Measurements from ENCODE around the gene C3.

C3 gene

DNA sequence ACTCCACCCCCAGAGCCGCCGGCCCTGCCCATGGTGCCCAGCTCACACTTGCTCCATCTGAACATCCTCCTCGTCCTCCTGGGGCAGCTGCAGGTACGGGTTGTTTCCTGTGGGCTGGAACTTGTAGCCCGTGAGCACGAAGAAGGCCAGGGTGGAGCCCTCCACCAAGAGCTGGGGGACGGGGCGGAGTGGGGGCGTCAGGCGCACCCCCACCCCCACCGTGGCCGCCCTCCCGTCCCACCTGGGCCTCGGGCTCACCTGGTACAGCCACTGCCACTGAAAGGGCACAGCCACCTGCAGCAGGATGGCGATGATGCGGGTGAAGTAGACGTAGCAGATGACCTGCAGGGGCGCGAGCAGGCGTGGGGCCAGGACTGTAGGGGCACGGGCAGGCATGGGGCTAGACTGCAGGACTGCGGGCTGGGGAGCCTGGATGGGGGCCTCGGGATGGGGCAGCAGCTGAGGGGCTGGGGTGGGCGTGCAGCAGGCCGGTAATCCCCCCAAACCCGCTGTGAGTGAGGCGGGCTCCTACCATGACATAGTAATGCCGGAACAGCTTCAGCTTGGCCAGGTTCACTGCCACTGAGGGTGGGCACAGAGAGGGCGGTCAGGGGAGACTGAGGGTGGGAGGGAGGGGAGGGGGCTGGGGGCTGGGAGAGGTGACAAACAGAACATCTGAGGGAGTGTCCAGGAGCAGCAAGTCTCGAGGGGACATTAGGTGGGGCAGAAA lies 10.7 kb upstream of the C3 start:
- Histone ChIP-seq H3K4me3 (ENCODE audit: insufficient read depth, low read depth, low read length) (no peak overlapping the region), H3K36me3 (ENCODE audit: control insufficient read depth, insufficient read depth, low read length) (peaks cover 3% of the 10 kb centered on the region)
- WGBS, 2 experiments, result 92 to 96% methylated on average over 30 of the region's 30 CpGs

DNA sequence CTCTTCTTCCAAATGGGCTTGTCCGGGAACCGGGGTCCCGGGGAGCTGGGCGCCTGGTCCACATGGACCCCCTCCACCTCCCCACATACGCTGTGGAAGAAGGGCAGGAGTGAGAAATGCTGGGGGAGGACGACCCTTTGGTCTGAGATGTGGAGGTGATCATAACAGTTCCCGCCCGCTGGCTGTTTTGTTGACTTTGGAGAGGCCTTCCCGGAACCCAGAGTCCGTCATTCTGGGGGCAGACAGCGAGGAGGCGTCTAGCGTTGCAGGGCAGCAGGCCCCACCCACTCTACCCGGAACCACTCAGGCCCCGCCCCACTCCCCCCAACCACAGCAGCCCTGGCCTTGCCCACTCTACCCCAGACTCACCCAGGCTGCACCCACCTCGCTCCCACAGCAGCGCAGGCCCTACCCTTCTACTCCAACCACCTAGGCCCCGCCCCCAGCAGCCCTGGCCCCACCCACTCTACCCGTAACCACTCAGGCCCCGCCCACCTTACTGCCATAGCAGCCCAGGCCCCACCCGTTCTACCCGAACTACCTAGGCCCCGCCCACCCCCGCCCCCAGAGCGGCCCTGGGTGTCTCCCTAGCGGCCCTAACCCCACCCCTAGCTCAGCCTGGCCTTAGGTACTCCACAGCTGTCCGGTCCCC lies 9.8 kb upstream of the C3 start:
- Histone ChIP-seq H3K4me1 (ENCODE audit: control insufficient read depth, insufficient read depth, low read length) (peaks cover 2% of the 10 kb centered on the region), H3K9me3 (ENCODE audit: control insufficient read depth, low read length) (no peaks in the 10 kb centered on the region), H3K27ac (ENCODE audit: insufficient read depth, low read depth, low read length, poor library complexity, severe bottlenecking) (no peak overlapping the region), H3K4me3 (ENCODE audit: insufficient read depth, low read depth, low read length) (no peak overlapping the region), H3K27me3 (ENCODE audit: control insufficient read depth, insufficient read depth, low read length, poor library complexity, severe bottlenecking) (no peaks in the 10 kb centered on the region), H3K36me3 (ENCODE audit: control insufficient read depth, insufficient read depth, low read length) (peaks cover 3% of the 10 kb centered on the region)
- WGBS, 2 experiments, result 80 to 85% methylated on average over 22 to 25 of the region's 27 CpGs

More for the DNA sequence above, 10.7 kb upstream of the C3 start:
- Histone ChIP-seq H3K9me3 (ENCODE audit: control insufficient read depth, low read length) (no peaks in the 10 kb centered on the region), H3K27ac (ENCODE audit: insufficient read depth, low read depth, low read length, poor library complexity, severe bottlenecking) (no peak overlapping the region), H3K27me3 (ENCODE audit: control insufficient read depth, insufficient read depth, low read length, poor library complexity, severe bottlenecking) (no peaks in the 10 kb centered on the region), H3K4me1 (ENCODE audit: control insufficient read depth, insufficient read depth, low read length) (peaks cover 10% of the 10 kb centered on the region)

DNA sequence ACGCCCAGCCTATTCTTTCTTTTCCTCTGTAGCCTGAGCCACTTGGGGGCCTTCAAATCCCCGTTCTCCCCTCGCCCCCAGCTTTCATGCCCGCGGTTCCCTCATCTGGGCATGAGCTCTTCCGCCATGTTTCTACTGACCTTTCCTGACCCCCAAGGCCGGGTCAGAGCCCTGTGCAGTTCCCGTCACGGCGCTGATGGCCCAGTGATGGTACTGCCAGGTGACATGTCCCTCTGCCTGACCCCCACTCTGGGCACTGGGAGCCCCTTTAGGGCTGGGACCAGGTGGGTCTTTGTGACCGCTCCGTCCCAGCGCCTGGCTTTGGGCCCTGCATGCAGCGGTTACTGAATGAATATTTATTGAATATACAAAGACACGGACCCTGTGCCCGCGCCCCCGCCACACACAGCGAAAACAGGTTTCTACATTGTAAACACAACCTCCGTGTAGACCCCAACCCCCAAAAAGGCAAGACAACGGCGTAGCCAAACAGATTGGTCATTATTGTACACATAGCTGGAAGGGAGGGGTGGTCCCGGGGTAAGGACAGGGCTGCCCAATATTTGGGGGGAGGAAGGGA lies 9.2 kb upstream of the C3 start:
- Histone ChIP-seq H3K4me1 (ENCODE audit: control insufficient read depth, insufficient read depth, low read length) (no peaks in the 10 kb centered on the region), H3K4me3 (ENCODE audit: insufficient read depth, low read depth, low read length) (no peak overlapping the region), H3K9me3 (ENCODE audit: control insufficient read depth, low read length) (no peaks in the 10 kb centered on the region), H3K27ac (ENCODE audit: insufficient read depth, low read depth, low read length, poor library complexity, severe bottlenecking) (no peak overlapping the region), H3K36me3 (ENCODE audit: control insufficient read depth, insufficient read depth, low read length) (peaks cover 3% of the 10 kb centered on the region), H3K27me3 (ENCODE audit: control insufficient read depth, insufficient read depth, low read length, poor library complexity, severe bottlenecking) (no peaks in the 10 kb centered on the region)
- 95 to 96% methylated on average over 23 of the region's 23 CpGs for WGBS, 2 experiments

GRCh38 chr19:6728346-6728745 lies 7.9 kb upstream of the C3 start:
- 82 to 83% methylated on average over 8 of the region's 8 CpGs for WGBS, 2 experiments
- Histone ChIP-seq H3K9me3 (ENCODE audit: control insufficient read depth, low read length) (no peaks in the 10 kb centered on the region), H3K4me3 (ENCODE audit: insufficient read depth, low read depth, low read length) (no peak overlapping the region), H3K27ac (ENCODE audit: insufficient read depth, low read depth, low read length, poor library complexity, severe bottlenecking) (no peak overlapping the region), H3K4me1 (ENCODE audit: control insufficient read depth, insufficient read depth, low read length) (no peaks in the 10 kb centered on the region), H3K27me3 (ENCODE audit: control insufficient read depth, insufficient read depth, low read length, poor library complexity, severe bottlenecking) (no peaks in the 10 kb centered on the region), H3K36me3 (ENCODE audit: control insufficient read depth, insufficient read depth, low read length) (peaks cover 3% of the 10 kb centered on the region)

- H3K36me3 ChIP-seq (ENCODE audit: control insufficient read depth, insufficient read depth, low read length), result no peaks in the 10 kb centered on the region
- no peak overlapping the region for H3K4me3 ChIP-seq (ENCODE audit: insufficient read depth, low read depth, low read length)
- no peak overlapping the region for H3K27ac ChIP-seq (ENCODE audit: insufficient read depth, low read depth, low read length, poor library complexity, severe bottlenecking)
- 88 to 89% methylated on average over 16 of the region's 16 CpGs for WGBS, 2 experiments
- H3K4me1 ChIP-seq (ENCODE audit: control insufficient read depth, insufficient read depth, low read length), result no peaks in the 10 kb centered on the region
- no peaks in the 10 kb centered on the region for H3K27me3 ChIP-seq (ENCODE audit: control insufficient read depth, insufficient read depth, low read length, poor library complexity, severe bottlenecking)
- no peaks in the 10 kb centered on the region for H3K9me3 ChIP-seq (ENCODE audit: control insufficient read depth, low read length)
Observed at GRCh38 chr19:6725513-6726231, 5.2 kb upstream of the C3 start.

DNA sequence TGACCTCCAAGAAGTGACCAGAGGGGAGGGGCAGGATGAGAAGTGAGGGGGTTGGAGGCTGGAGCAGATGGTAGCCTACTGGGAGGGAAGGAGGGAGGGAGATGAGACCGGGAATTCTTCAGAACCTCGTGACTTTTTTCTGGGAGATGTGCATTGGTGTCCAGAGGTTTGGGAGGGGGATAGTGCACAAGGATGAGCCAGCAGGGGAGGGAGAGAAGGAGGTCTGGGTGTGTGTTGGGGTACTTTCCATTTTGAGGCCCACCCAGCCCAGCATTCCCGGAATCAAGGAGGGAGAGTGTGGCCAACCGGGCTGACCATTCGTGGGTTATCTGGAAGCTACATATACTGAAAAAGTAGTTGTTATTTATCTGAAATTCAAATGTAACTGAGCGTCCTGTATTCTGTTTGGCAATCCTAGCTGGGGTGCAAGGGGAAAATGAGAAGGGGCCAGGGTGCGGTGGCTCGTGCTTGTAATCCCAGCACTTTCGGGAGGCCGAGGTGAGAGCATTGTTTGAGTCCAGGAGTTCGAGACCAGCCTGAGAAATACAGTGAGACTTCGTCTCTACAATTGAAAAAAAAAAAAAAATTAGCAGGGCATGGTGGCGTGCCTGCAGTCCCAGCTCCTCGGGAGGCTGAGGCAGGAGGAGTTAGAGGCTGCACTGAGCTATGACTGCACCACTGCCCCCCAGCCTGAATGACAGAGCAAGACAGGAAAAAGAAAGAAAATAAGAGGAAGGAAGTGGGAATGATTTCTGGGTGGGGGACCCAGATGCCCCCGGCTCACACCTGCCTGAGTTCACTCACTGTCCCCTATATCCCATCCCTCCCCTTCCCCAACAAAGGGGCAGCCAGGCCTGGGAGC lies 4.4 kb upstream of the C3 start:
- Histone ChIP-seq H3K4me3 (ENCODE audit: insufficient read depth, low read depth, low read length) (no peak overlapping the region), H3K4me1 (ENCODE audit: control insufficient read depth, insufficient read depth, low read length) (no peaks in the 10 kb centered on the region), H3K36me3 (ENCODE audit: control insufficient read depth, insufficient read depth, low read length) (no peaks in the 10 kb centered on the region), H3K27ac (ENCODE audit: insufficient read depth, low read depth, low read length, poor library complexity, severe bottlenecking) (no peak overlapping the region), H3K9me3 (ENCODE audit: control insufficient read depth, low read length) (no peaks in the 10 kb centered on the region), H3K27me3 (ENCODE audit: control insufficient read depth, insufficient read depth, low read length, poor library complexity, severe bottlenecking) (no peaks in the 10 kb centered on the region)
- WGBS, 2 experiments, result 85 to 88% methylated on average over 15 of the region's 15 CpGs

- H3K9me3 ChIP-seq (ENCODE audit: control insufficient read depth, low read length), result no peaks in the 10 kb centered on the region
- no peak overlapping the region for H3K4me3 ChIP-seq (ENCODE audit: insufficient read depth, low read depth, low read length)
- no peaks in the 10 kb centered on the region for H3K27me3 ChIP-seq (ENCODE audit: control insufficient read depth, insufficient read depth, low read length, poor library complexity, severe bottlenecking)
- no peak overlapping the region for H3K27ac ChIP-seq (ENCODE audit: insufficient read depth, low read depth, low read length, poor library complexity, severe bottlenecking)
- H3K36me3 ChIP-seq (ENCODE audit: control insufficient read depth, insufficient read depth, low read length), result no peaks in the 10 kb centered on the region
- H3K4me1 ChIP-seq (ENCODE audit: control insufficient read depth, insufficient read depth, low read length), result no peaks in the 10 kb centered on the region
- WGBS, 2 experiments, result 84 to 89% methylated on average over 5 of the region's 5 CpGs
Observed at GRCh38 chr19:6723738-6724137, 3.3 kb upstream of the C3 start.

DNA sequence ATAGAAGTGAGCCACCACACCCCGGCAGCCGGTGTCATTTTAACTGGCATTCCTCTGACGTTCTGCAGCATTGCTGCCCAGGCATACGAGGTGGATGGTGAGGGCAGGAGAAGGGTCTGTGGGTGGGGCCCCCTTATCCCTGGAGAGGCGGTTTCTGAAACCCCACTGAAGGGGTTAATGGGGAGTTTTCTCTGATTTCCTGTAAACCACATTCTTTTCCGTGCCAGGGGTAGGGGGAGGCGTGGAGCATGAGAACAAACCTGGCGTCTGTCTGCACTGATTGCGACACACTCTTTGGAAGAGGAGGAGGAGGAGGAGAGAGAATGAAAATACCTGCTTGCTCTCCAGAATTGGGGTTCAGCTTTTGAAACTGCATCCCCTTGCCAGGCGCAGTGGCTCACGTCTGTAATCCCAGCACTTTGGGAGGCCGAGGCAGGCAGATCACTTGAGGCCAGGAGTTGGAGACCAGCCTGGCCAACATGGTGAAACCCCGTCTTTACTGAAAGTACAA lies 2.7 kb upstream of the C3 start:
- Histone ChIP-seq H3K27ac (ENCODE audit: insufficient read depth, low read depth, low read length, poor library complexity, severe bottlenecking) (no peak overlapping the region), H3K36me3 (ENCODE audit: control insufficient read depth, insufficient read depth, low read length) (no peaks in the 10 kb centered on the region), H3K4me3 (ENCODE audit: insufficient read depth, low read depth, low read length) (no peak overlapping the region), H3K27me3 (ENCODE audit: control insufficient read depth, insufficient read depth, low read length, poor library complexity, severe bottlenecking) (no peaks in the 10 kb centered on the region), H3K9me3 (ENCODE audit: control insufficient read depth, low read length) (no peaks in the 10 kb centered on the region), H3K4me1 (ENCODE audit: control insufficient read depth, insufficient read depth, low read length) (no peaks in the 10 kb centered on the region)
- WGBS, 2 experiments, result 58 to 63% methylated on average over 13 of the region's 13 CpGs

DNA sequence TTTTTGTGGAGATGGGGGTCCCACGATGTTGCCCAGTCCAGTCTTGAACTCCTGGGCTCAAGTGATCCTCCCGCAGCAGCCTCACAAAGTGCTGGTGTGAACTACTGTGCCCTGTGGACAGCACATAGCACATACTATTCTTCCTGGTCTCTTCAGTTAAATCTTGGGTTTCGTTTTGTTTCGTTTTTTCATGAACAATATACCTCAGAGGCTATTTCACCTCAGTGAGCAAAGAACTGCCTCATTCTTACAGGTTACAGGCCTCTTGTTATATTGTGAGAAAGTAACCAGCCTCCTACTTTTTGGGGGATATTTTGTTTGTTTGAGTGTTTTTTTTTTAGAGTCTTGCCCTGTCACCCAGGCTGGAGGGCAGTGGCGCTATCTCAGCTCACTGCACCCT lies 1.3 kb upstream of the C3 start:
- Histone ChIP-seq H3K4me3 (ENCODE audit: insufficient read depth, low read depth, low read length) (no peak overlapping the region), H3K4me1 (ENCODE audit: control insufficient read depth, insufficient read depth, low read length) (no peaks in the 10 kb centered on the region), H3K9me3 (ENCODE audit: control insufficient read depth, low read length) (no peaks in the 10 kb centered on the region), H3K27ac (ENCODE audit: insufficient read depth, low read depth, low read length, poor library complexity, severe bottlenecking) (no peak overlapping the region), H3K36me3 (ENCODE audit: control insufficient read depth, insufficient read depth, low read length) (no peaks in the 10 kb centered on the region), H3K27me3 (ENCODE audit: control insufficient read depth, insufficient read depth, low read length, poor library complexity, severe bottlenecking) (no peaks in the 10 kb centered on the region)
- WGBS, 2 experiments, result 88 to 90% methylated on average over 5 of the region's 5 CpGs

Measured in ectodermal cell (in vitro differentiated cells).